ENCODE data around the gene USP49. TPM values are rescaled to one million over a fixed set of nuclear protein-coding genes. Genes with fewer than 3 reads are reported as not detected.

Gene USP49
- total and polyA plus RNA-seq, 5 donors: 1.5 to 2.6 (median 2.0) TPM

DNA sequence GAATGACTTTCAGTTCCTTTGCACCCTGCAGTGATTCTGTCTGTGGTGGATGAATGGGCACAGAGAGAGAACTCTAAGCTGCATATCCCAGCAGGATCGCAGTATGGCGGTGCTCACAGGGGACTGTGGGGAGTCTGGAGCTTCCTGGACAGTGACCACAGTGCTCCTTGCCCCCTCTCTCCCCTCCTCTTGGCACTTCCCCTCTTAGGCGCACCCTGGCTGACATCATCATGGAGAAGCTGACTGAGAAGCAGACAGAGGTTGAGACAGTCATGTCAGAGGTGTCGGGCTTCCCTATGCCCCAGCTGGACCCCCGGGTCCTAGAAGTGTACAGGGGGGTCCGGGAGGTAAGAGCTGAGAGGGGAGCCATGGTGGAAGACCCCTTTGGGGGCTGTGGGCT is 34.7 kb upstream of the USP49 start:
- intact Hi-C loops (cut with DNase I): loop anchor here (10.0 kb wide), 2 partner anchors 135 to 145 kb away; partner anchors contain the start of genes PRICKLE4 (in 3 of the 4) and TOMM6 (in 3 of the 4)

DNA sequence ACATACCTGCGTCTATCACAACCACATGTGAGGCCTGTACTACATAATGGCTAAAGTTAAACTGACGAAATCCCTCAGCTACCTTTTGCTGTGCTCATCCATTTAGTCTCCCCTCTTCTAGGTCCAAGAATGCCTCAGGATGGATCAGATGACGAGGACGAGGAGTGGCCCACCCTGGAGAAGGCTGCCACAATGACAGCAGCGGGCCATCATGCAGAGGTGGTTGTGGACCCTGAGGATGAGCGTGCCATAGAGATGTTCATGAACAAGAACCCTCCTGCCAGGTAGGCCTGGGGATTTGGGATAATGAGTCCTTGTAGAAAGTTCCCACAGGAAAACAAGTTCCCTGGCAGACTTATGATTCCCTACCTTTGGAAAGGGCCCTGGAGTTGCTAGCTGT is 32.1 kb upstream of the USP49 start:
- no peak for ATAC-seq
- DNase-seq: no peak
- Histone ChIP-seq H3K9me3 (ENCODE audit: control insufficient read depth, low read length) (no peaks in the 10 kb centered on the region), H3K4me1 (ENCODE audit: control insufficient read depth, insufficient read depth, low read length) (no peaks in the 10 kb centered on the region), H3K27me3 (ENCODE audit: control insufficient read depth, insufficient read depth) (no peaks in the 10 kb centered on the region), H3K27ac (ENCODE audit: low read length) (no peak overlapping the region), H3K4me3 (ENCODE audit: low read length) (no peak overlapping the region)
- intact Hi-C loops (cut with DNase I): loop anchor here in 1 of 4 donors (10.0 kb wide), 1 partner anchor 142 kb away; the partner anchor contains the start of genes PRICKLE4 and TOMM6
- WGBS: 94% methylated on average over 6 of the region's 6 CpGs

More for the DNA sequence above, 34.7 kb upstream of the USP49 start:
- Histone ChIP-seq H3K27ac (ENCODE audit: low read length) (no peak overlapping the region), H3K27me3 (ENCODE audit: control insufficient read depth, insufficient read depth) (no peaks in the 10 kb centered on the region), H3K4me3 (ENCODE audit: low read length) (no peak overlapping the region), H3K9me3 (ENCODE audit: control insufficient read depth, low read length) (no peaks in the 10 kb centered on the region), H3K4me1 (ENCODE audit: control insufficient read depth, insufficient read depth, low read length) (no peaks in the 10 kb centered on the region)
- ATAC-seq: no peak
- DNase-seq: no peak
- WGBS: 84% methylated on average over 6 of the region's 6 CpGs

DNA sequence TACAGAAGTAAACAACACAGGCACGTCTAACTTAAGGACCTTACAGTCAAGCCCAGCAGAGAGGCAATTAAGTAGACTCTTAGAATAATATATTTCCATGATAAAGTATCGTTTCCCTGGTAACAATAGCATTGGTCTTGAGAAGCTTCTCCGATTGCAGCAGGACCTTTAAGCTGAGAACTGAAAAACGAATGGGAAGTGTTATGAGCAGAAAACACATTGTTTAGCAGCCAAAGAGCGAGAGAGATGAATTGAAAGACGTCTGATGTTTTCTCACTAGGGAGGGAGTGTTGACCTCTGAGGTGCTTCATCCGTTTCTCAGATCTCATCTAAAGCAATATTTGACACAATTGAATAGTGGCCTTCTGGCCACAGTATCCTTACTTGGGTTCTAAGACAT is 27.0 kb upstream of the USP49 start:
- 4% methylated on average over 7 of the region's 7 CpGs for WGBS
- no peak for ATAC-seq
- Histone ChIP-seq H3K27ac (ENCODE audit: low read length) (no peak overlapping the region), H3K4me1 (ENCODE audit: control insufficient read depth, insufficient read depth, low read length) (no peaks in the 10 kb centered on the region), H3K9me3 (ENCODE audit: control insufficient read depth, low read length) (no peaks in the 10 kb centered on the region), H3K27me3 (ENCODE audit: control insufficient read depth, insufficient read depth) (no peaks in the 10 kb centered on the region), H3K4me3 (ENCODE audit: low read length) (peak overlapping the region; percentile 92)
- no peak for DNase-seq
- intact Hi-C loops (cut with DNase I): loop anchor here in 2 of 4 donors (5.0 to 10.0 kb wide), 2 partner anchors 125 to 137 kb away; partner anchors contain the start of genes PRICKLE4 (in 1 of the 2) and TOMM6 (in 1 of the 2)

DNA sequence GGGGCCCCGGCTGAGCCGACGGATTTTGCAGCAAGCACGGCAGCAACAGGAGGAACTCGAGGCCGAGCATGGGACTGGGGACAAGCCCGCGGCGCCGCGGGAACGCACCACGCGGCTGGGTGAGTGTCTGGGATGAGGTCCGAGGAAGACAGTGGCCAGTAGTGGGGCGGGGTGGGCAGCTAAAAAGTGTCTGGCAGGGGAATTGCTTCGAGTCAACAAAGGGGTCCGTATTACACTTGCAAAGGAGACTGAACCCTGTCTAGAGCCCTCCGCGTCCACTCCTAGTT is 26.5 kb upstream of the USP49 start:
- Histone ChIP-seq H3K9me3 (ENCODE audit: control insufficient read depth, low read length) (no peaks in the 10 kb centered on the region), H3K27me3 (ENCODE audit: control insufficient read depth, insufficient read depth) (no peaks in the 10 kb centered on the region), H3K4me3 (ENCODE audit: low read length) (peak overlapping the region; percentile 92), H3K27ac (ENCODE audit: low read length) (peak overlapping the region; percentile 5), H3K4me1 (ENCODE audit: control insufficient read depth, insufficient read depth, low read length) (no peaks in the 10 kb centered on the region)
- intact Hi-C loops (cut with DNase I): loop anchor here in 2 of 4 donors (5.0 to 10.0 kb wide), 2 partner anchors 126 to 137 kb away; partner anchors contain the start of genes PRICKLE4 (in 1 of the 2) and TOMM6 (in 1 of the 2)
- ATAC-seq: peak; percentile 22 to 41
- under 1% methylated on average over 20 of the region's 20 CpGs for WGBS
- no peak for DNase-seq

DNA sequence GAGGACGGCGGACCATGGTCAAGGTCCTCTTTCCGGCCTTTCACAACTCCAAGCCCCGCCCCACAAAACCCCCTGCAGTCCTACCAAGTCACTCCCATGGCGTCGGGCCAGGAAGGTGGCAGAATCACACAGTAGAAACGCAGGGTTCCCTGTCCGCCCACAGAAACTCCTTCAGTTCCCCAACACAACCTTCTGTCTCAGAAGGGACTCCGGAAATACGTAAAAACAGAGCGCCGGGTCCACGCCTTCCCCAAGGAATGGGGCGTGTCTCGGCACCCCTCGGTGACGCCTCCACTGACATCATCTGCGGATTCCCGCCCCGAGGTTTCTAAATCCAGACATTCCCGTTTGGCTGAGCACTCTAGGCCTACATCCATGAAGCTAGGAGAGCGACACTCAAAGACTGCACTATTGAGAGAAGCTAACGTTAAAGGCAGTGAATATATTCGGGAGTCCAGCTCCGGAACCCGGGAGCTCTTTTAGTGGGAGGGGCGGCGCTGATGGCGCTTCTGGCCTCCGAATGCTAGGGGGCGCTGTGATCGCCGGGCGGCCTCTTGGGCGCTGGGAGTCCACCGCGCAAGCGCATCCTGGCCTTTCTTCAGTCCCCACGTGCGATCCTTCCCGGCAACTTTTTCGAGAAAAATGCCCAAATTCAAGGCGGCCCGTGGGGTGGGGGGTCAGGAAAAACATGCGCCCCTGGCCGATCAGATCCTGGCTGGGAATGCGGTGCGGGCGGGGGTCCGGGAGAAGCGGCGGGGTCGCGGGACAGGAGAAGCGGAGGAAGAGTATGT is 25.9 kb upstream of the USP49 start, which contains the start of the genes BYSL and MED20:
TSS of gene BYSL (plus strand) at position 579 of the 791 bp plus-strand sequence. CDS start at position 643, 64 bp downstream.
TSS of gene MED20 (minus strand) at position 219 of the 791 bp plus-strand sequence. CDS start at position 98, 121 bp downstream.
- intact Hi-C loops (cut with DNase I): loop anchor here in 2 of 4 donors (5.0 to 10.0 kb wide), 2 partner anchors 126 to 136 kb away; partner anchors contain the start of genes PRICKLE4 (in 1 of the 2) and TOMM6 (in 1 of the 2)
- peak within 1 kb of the TSS; percentile 92 for H3K4me3 ChIP-seq (ENCODE audit: low read length)
- H3K4me1 ChIP-seq (ENCODE audit: control insufficient read depth, insufficient read depth, low read length): no peaks in the 10 kb centered on the region
- no peaks in the 10 kb centered on the region for H3K27me3 ChIP-seq (ENCODE audit: control insufficient read depth, insufficient read depth)
- ATAC-seq: peak; percentile 98
- peak; percentile 91 to 96 (median 96) for DNase-seq
- H3K9me3 ChIP-seq (ENCODE audit: control insufficient read depth, low read length): no peaks in the 10 kb centered on the region
- H3K27ac ChIP-seq (ENCODE audit: low read length): peak within 1 kb of the TSS; percentile 99
- under 1% methylated on average over 55 of the region's 55 CpGs for WGBS

DNA sequence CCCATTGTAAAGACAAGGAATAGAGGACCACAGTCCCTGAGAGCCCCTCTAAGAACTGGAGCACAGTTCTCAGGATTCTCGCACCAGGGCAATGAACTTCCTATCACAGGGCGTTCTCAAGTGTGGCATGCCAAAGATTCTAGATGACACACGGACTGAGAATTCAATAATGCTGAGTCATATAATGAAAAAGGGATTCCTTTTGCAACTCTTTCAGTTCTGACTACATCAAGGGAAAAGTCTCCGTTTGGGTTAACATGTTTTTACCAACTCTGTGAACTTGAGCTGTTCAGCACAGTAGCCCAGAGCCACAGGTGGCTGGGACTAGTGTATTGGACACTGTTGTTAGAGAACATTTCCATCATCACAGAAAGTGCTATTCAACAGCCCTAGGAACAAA is 22.4 kb upstream of the USP49 start:
- ATAC-seq (no peak), DNase-seq (no peak)
- H3K4me3 ChIP-seq (ENCODE audit: low read length): no peak overlapping the region
- intact Hi-C loops (cut with DNase I): no loop called here
- WGBS: 49% methylated on average over 4 of the region's 4 CpGs
- no peaks in the 10 kb centered on the region for H3K27me3 ChIP-seq (ENCODE audit: control insufficient read depth, insufficient read depth)
- no peaks in the 10 kb centered on the region for H3K4me1 ChIP-seq (ENCODE audit: control insufficient read depth, insufficient read depth, low read length)
- no peaks in the 10 kb centered on the region for H3K9me3 ChIP-seq (ENCODE audit: control insufficient read depth, low read length)
- H3K27ac ChIP-seq (ENCODE audit: low read length): no peak overlapping the region

DNA sequence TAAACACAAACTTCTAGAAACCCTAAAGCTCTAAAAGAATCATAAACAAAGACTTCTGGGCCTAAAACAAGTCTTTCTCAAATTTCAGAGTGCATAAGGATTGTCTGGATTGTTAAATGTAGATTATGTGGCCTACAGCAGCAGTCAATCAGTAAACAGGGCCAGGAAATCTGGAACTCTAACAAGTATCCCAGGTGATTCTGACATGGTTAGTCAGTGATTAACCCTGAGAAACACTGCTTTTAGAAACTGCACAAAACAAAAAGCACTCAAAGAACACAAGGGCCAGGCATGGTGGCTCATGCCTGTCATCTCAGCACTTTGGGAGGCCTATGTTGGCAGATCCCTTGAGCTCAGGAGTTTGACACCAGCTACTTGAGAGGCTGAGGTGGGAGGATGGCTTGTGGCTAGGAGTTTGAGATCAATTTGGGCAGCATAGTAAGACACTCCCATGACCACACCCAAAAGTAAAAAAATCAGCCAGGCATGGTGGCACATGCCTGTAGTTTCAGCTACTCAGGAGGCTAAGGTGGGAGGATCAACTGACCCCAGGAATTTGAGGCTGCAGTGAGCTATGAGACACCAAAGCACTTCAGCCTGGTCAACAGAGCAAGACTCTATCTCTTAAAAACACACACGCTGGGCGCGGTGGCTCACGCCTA is 19.8 kb upstream of the USP49 start:
- no peak overlapping the region for H3K4me3 ChIP-seq (ENCODE audit: low read length)
- H3K27me3 ChIP-seq (ENCODE audit: control insufficient read depth, insufficient read depth): no peaks in the 10 kb centered on the region
- ATAC-seq (no peak), DNase-seq (no peak)
- no peaks in the 10 kb centered on the region for H3K4me1 ChIP-seq (ENCODE audit: control insufficient read depth, insufficient read depth, low read length)
- H3K9me3 ChIP-seq (ENCODE audit: control insufficient read depth, low read length): no peaks in the 10 kb centered on the region
- intact Hi-C loops (cut with DNase I): no loop called here
- WGBS: 94% methylated on average over 4 of the region's 4 CpGs
- H3K27ac ChIP-seq (ENCODE audit: low read length): no peak overlapping the region

DNA sequence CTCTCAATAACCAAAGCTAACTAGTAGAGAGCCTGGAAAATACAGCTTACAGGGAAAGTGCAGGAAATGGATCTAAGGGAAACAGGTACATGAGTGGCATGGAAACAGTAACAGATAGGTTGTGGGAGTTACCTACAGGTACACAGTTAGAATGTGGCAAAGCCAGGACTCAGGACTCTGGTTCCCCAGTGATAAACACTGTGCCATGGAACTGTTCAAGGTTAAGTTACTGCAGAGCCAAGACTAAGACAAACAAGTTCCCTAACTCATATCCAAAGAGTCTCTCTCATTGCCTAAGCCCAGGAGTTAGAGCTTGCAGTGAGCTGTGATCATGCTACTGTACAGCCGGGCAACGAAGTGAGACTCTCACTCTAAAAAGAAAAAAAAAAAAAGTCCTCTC is 19.2 kb upstream of the USP49 start:
- Histone ChIP-seq H3K9me3 (ENCODE audit: control insufficient read depth, low read length) (no peaks in the 10 kb centered on the region), H3K4me3 (ENCODE audit: low read length) (no peak overlapping the region), H3K27ac (ENCODE audit: low read length) (no peak overlapping the region), H3K4me1 (ENCODE audit: control insufficient read depth, insufficient read depth, low read length) (no peaks in the 10 kb centered on the region), H3K27me3 (ENCODE audit: control insufficient read depth, insufficient read depth) (no peaks in the 10 kb centered on the region)
- DNase-seq (no peak), ATAC-seq (no peak)
- WGBS: 83% methylated on average over 2 of the region's 2 CpGs
- intact Hi-C loops (cut with DNase I): no loop called here

DNA sequence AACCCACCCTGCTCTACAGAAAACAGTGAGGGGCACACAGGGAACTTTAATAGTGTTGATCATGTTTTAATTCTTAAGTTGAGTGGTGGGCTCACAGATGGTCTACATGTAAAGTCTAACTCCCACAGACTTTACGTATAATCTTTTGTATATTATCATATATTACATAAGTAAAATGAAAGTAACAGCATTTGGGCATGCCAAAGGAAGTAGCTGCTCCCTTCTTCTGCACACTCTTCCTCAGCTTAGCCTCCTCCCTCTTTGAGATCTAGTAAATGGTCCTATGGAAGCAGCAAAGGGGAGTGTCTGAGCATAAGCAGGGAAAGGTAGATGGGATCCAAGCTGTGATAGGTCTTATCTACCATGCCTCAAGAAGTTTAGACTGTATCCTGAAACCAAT is 14.6 kb upstream of the USP49 start:
- DNase-seq (no peak), ATAC-seq (no peak)
- no peaks in the 10 kb centered on the region for H3K27me3 ChIP-seq (ENCODE audit: control insufficient read depth, insufficient read depth)
- H3K9me3 ChIP-seq (ENCODE audit: control insufficient read depth, low read length): no peaks in the 10 kb centered on the region
- H3K27ac ChIP-seq (ENCODE audit: low read length): no peak overlapping the region
- 95% methylated on average over 1 of the region's 1 CpG for WGBS
- no peak overlapping the region for H3K4me3 ChIP-seq (ENCODE audit: low read length)
- H3K4me1 ChIP-seq (ENCODE audit: control insufficient read depth, insufficient read depth, low read length): no peaks in the 10 kb centered on the region
- intact Hi-C loops (cut with DNase I): no loop called here

DNA sequence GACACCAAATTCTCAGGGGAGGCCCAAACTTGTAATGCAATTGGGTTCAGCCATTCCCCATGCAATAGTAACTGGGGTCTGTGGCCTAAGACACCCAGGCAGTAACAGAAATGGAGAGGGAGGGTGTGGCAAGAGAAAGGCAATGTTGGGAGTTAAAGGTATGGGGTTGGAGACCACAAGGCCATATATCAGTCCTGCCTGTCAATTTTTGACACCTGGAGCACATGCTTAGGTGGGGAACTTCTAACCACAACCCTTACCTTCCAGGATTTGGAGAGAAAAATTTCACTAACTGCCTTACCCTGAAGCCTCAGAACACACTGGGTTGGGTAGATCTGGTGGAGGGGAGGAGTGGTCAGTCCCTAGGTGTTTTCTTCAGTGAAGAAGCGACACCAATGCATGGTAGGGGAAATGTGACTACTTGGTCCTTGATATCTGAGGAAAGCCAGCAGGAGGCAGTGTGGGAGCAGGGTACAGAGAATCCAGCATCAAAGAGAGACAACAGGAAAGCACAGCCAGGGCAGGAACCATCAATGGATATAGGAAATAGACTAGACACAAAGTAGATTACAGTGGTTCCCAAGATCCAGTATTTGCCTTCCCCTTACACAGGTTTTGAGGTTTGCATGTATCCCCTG is 6.8 kb upstream of the USP49 start:
- H3K27ac ChIP-seq (ENCODE audit: low read length): no peak overlapping the region
- no peaks in the 10 kb centered on the region for H3K9me3 ChIP-seq (ENCODE audit: control insufficient read depth, low read length)
- peaks cover 1% of the 10 kb centered on the region for H3K4me1 ChIP-seq (ENCODE audit: control insufficient read depth, insufficient read depth, low read length)
- DNase-seq (peak in 1 of 3 donors; percentile 16), ATAC-seq (no peak)
- no peak overlapping the region for H3K4me3 ChIP-seq (ENCODE audit: low read length)
- 94% methylated on average over 1 of the region's 1 CpG for WGBS
- intact Hi-C loops (cut with DNase I): no loop called here
- no peaks in the 10 kb centered on the region for H3K27me3 ChIP-seq (ENCODE audit: control insufficient read depth, insufficient read depth)
